ENCODE data around the gene CCDC9B. TPM values are rescaled to one million over a fixed set of nuclear protein-coding genes. Genes with fewer than 3 reads are reported as not detected.

Gene CCDC9B
- total RNA-seq, 1 experiment from 2014 or later = 1.4 TPM

- TF ChIP-seq NFE2L1 (CRISPR knock-in tag; IDR thresholded peaks at IDR 0.05) = no peak
- no peak for TF ChIP-seq ZNF281 (CRISPR knock-in tag; IDR thresholded peaks at IDR 0.05)
- TF ChIP-seq ZMAT4 (CRISPR knock-in tag; IDR thresholded peaks at IDR 0.05) = no peak
- TF ChIP-seq NR1H2 (CRISPR knock-in tag; IDR thresholded peaks at IDR 0.05) = no peak
- no peak for TF ChIP-seq ATF2 (CRISPR knock-in tag; IDR thresholded peaks at IDR 0.05; ENCODE audit: borderline replicate concordance, low read depth)
- TF ChIP-seq, protein P1, sequence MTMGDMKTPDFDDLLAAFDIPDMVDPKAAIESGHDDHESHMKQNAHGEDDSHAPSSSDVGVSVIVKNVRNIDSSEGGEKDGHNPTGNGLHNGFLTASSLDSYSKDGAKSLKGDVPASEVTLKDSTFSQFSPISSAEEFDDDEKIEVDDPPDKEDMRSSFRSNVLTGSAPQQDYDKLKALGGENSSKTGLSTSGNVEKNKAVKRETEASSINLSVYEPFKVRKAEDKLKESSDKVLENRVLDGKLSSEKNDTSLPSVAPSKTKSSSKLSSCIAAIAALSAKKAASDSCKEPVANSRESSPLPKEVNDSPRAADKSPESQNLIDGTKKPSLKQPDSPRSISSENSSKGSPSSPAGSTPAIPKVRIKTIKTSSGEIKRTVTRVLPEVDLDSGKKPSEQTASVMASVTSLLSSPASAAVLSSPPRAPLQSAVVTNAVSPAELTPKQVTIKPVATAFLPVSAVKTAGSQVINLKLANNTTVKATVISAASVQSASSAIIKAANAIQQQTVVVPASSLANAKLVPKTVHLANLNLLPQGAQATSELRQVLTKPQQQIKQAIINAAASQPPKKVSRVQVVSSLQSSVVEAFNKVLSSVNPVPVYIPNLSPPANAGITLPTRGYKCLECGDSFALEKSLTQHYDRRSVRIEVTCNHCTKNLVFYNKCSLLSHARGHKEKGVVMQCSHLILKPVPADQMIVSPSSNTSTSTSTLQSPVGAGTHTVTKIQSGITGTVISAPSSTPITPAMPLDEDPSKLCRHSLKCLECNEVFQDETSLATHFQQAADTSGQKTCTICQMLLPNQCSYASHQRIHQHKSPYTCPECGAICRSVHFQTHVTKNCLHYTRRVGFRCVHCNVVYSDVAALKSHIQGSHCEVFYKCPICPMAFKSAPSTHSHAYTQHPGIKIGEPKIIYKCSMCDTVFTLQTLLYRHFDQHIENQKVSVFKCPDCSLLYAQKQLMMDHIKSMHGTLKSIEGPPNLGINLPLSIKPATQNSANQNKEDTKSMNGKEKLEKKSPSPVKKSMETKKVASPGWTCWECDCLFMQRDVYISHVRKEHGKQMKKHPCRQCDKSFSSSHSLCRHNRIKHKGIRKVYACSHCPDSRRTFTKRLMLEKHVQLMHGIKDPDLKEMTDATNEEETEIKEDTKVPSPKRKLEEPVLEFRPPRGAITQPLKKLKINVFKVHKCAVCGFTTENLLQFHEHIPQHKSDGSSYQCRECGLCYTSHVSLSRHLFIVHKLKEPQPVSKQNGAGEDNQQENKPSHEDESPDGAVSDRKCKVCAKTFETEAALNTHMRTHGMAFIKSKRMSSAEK (CRISPR knock-in tag; IDR thresholded peaks at IDR 0.05; ENCODE audit: borderline replicate concordance) = no peak
- TF ChIP-seq NFYB (CRISPR knock-in tag; conservative IDR thresholded peaks at IDR 0.05; ENCODE audit: low read depth) = no peak
- TF ChIP-seq, protein P2, sequence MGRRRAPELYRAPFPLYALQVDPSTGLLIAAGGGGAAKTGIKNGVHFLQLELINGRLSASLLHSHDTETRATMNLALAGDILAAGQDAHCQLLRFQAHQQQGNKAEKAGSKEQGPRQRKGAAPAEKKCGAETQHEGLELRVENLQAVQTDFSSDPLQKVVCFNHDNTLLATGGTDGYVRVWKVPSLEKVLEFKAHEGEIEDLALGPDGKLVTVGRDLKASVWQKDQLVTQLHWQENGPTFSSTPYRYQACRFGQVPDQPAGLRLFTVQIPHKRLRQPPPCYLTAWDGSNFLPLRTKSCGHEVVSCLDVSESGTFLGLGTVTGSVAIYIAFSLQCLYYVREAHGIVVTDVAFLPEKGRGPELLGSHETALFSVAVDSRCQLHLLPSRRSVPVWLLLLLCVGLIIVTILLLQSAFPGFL (CRISPR knock-in tag; IDR thresholded peaks at IDR 0.05; ENCODE audit: borderline replicate concordance) = no peak
These were observed 18.1 kb downstream of the CCDC9B start (continued) for GRCh38 chr15:40322531-40323238.

DNA sequence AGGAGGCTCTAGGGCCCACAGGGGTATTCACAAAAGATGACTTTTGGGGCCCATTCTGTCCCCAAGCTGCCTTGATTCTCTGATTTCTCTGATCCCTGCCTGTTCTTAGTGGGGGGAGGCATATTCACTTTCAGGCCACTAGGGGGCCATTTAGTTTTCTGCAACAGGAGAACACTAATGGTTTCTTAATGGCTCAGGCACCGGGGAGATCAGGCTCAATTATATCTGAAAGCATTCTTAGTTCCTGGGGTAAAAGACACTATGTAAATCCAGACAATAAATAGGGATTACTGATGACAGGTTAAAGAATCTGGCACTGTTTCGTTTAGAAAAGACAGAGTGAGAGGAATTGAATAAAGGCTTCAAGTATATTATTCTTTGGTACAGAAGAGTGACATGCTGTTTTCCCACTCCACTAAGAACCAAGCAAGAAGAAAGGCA is 19.8 kb downstream of the CCDC9B start:
- H3K4me3 Mint-ChIP-seq = peak overlapping the region; percentile 26
- TF ChIP-seq, protein P3, sequence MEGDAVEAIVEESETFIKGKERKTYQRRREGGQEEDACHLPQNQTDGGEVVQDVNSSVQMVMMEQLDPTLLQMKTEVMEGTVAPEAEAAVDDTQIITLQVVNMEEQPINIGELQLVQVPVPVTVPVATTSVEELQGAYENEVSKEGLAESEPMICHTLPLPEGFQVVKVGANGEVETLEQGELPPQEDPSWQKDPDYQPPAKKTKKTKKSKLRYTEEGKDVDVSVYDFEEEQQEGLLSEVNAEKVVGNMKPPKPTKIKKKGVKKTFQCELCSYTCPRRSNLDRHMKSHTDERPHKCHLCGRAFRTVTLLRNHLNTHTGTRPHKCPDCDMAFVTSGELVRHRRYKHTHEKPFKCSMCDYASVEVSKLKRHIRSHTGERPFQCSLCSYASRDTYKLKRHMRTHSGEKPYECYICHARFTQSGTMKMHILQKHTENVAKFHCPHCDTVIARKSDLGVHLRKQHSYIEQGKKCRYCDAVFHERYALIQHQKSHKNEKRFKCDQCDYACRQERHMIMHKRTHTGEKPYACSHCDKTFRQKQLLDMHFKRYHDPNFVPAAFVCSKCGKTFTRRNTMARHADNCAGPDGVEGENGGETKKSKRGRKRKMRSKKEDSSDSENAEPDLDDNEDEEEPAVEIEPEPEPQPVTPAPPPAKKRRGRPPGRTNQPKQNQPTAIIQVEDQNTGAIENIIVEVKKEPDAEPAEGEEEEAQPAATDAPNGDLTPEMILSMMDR (IDR thresholded peaks at IDR 0.05) = peak; percentile 79
- TF ChIP-seq HMGA2 (CRISPR knock-in tag; IDR thresholded peaks at IDR 0.05) (no peak), SMAD3 (CRISPR knock-in tag; IDR thresholded peaks at IDR 0.05; ENCODE audit: borderline replicate concordance) (no peak), NFATC4 (CRISPR knock-in tag; IDR thresholded peaks at IDR 0.05) (no peak)
- TF ChIP-seq, protein P4, sequence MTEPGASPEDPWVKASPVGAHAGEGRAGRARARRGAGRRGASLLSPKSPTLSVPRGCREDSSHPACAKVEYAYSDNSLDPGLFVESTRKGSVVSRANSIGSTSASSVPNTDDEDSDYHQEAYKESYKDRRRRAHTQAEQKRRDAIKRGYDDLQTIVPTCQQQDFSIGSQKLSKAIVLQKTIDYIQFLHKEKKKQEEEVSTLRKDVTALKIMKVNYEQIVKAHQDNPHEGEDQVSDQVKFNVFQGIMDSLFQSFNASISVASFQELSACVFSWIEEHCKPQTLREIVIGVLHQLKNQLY (CRISPR knock-in tag; IDR thresholded peaks at IDR 0.05) = no peak
- H3K36me3 Mint-ChIP-seq = peaks cover 1% of the 10 kb centered on the region; the same call in 1 of the 2 replicates
- ATAC-seq = peak; percentile 7; the same call in 1 of the 2 replicates
- ChIA-PET CTCF (interaction anchor here (0.7 to 17.8 kb wide), 17 partner anchors 11 to 274 kb away, joined by 3 to 690 read pairs (median 5); partner anchors contain the start of genes CCDC9B, IVD, PAK6 and PLCB2), POLR2A (interaction anchor here (1.1 kb wide), 1 partner anchor 14 kb away, joined by 3 read pairs; no protein-coding TSS in a partner anchor)
- peaks cover 4% of the 10 kb centered on the region; the same call in 1 of the 2 replicates for H3K9me3 Mint-ChIP-seq
- peak; percentile 50 for DNase-seq (ENCODE audit: low spot score)
- peaks cover 37% of the 10 kb centered on the region for H3K4me1 Mint-ChIP-seq
- H3K27me3 Mint-ChIP-seq (ENCODE audit: low read depth) = peaks cover 25% of the 10 kb centered on the region
- no peak overlapping the region for H3K27ac Mint-ChIP-seq

Data from WTC11 (cell line).